GM19455 (cell line): ENCODE data around the gene DNMT1.

Source experiments
- ATAC-seq: cut with Tn5 transposase; IDR thresholded peaks from one replicate; pipeline ENCODE4 v1.9.1; 2021; ENCODE audit not compliant: unreplicated experiment

Gene DNMT1

GRCh38 chr19:10142701-10143375 is 51.9 kb downstream of the DNMT1 start:
- no peak for ATAC-seq

GRCh38 chr19:10141973-10142372 is 52.8 kb downstream of the DNMT1 start:
- no peak for ATAC-seq

- ATAC-seq: no peak
Observed at GRCh38 chr19:10141479-10141878, 53.3 kb downstream of the DNMT1 start.

GRCh38 chr19:10139952-10140351 is 54.8 kb downstream of the DNMT1 start:
- ATAC-seq: no peak

GRCh38 chr19:10138879-10139795 is 55.6 kb downstream of the DNMT1 start:
- no peak for ATAC-seq

GRCh38 chr19:10137751-10138682 is 56.7 kb downstream of the DNMT1 start:
- no peak for ATAC-seq

GRCh38 chr19:10136936-10137335 is 57.8 kb downstream of the DNMT1 start:
- no peak for ATAC-seq

GRCh38 chr19:10135551-10136334 is 59.0 kb downstream of the DNMT1 start:
- no peak for ATAC-seq

GRCh38 chr19:10134040-10134439 is 60.7 kb downstream of the DNMT1 start:
- ATAC-seq: no peak

- no peak for ATAC-seq
Observed at GRCh38 chr19:10133596-10133995, 61.2 kb downstream of the DNMT1 start.

- ATAC-seq: no peak
Observed at GRCh38 chr19:10132905-10133304, 61.8 kb downstream of the DNMT1 start.

GRCh38 chr19:10126213-10126639 is 68.5 kb downstream of the DNMT1 start:
- no peak for ATAC-seq

- no peak for ATAC-seq
Observed at GRCh38 chr19:10124429-10124828, 70.3 kb downstream of the DNMT1 start.

GRCh38 chr19:10122045-10122444 is 72.7 kb downstream of the DNMT1 start:
- no peak for ATAC-seq

GRCh38 chr19:10120538-10121189 is 74.1 kb downstream of the DNMT1 start:
- no peak for ATAC-seq

GRCh38 chr19:10118960-10119359 is 75.8 kb downstream of the DNMT1 start:
- ATAC-seq: no peak

GRCh38 chr19:10116866-10117616 is 77.7 kb downstream of the DNMT1 start:
- no peak for ATAC-seq

- ATAC-seq: no peak
Observed at GRCh38 chr19:10116085-10116865, 78.5 kb downstream of the DNMT1 start.
